ENCODE measurements around the gene EYA3.

The EYA3 gene

GRCh38 chr1:27922272-27922671 is 166.1 kb downstream of the EYA3 start:
- H3K4me3 ChIP-seq (ENCODE audit: low read depth, low read length) = no peak overlapping the region
- TF ChIP-seq CTCF (IDR thresholded peaks at IDR 0.05; ENCODE audit: low read depth, low read length) = no peak

All from WI38 (cell line).